ENCODE measurements around the gene TIAM2.
A peak's percentile ranks its signal among the peaks of the same experiment; 100 is the strongest.
"Not testable (repeated sequence)": the region's sequence is repeated elsewhere in the genome, so short reads cannot be mapped to it uniquely, and the experiment has no call there.

The TIAM2 gene

DNA sequence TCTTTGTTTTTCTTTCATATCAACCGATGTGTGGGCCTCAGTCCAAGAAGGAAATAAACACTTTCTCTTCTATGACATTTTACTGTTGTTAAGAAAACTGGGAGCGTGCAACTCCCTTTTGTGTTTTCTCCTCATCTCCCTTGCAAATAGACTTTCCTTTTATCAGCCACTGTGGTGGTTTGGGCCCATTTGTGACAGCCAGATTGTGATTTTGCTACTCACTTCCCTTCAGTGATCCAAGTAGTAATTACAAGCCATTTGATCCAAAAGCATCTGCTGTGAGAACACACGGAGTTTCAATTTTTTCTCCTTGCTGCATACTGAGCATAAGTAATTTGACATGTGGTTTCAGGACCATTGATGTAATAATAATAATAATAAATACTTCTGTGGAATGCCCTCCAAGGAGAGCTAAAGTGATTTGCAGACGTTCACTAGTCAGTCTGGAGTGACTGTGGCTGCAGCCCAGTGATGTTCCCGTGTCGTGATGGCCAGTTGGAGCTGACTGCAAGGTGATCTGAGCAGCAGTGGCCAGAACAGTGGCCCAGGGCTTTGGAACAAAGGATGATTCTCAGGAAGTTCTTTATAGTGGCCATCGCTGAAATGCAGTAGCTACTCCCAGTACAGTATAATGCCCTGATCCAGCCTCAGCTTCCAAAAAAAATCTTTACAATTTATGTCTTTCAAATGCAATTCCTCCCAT, 176.8 kb downstream of the TIAM2 start:
- no peak for DNase-seq

DNA sequence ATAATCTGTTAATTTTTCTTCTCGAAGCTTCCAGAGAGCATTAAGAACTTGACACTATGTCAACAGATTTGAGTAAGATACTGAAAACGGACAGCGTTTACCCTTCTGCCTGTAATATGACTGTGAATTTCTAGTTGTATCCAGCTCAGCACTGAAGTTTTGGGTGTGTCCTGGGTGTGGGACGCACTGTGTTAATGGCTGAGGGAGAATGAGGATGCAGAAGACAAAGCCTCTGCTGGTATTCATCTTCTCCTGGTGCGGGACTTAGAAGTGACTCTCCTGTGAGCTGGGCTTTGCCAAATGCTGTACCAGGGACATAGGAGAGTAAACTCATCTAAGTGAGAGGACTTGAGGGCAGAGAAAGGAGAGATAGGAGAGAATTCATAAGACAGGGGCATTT, 178.4 kb downstream of the TIAM2 start:
- no peak for DNase-seq

DNA sequence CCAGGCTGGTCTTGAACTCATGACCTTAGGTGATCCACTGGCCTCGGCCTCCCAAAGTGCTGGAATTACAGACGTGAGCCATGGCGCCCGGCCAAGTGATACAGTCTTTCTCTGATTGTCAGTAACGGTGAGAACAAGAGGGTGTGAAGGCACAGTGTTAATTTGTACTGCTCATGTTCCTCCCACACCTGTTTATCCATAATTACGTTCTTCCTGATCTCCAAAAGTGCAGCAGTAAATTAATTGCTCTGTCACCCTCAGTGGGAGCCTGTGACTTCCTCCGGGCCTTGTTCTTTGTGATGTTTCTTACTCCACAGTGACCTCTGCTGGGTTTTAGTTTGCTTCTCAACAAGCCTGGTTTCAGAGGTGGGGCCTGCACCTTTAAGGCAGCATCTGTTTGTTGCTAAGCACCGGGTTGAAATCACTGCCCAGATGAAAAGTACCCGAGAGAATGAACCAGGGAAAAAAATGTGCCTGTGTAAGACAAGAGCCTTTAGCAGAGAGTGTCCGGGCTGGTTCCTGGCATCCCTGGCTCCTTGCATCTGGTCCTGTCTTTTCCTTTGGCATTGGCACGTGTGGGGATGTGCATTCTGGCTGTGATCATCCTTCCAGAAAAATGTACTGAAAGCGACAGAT, 179.6 kb downstream of the TIAM2 start:
- DNase-seq: peak; percentile 87

DNA sequence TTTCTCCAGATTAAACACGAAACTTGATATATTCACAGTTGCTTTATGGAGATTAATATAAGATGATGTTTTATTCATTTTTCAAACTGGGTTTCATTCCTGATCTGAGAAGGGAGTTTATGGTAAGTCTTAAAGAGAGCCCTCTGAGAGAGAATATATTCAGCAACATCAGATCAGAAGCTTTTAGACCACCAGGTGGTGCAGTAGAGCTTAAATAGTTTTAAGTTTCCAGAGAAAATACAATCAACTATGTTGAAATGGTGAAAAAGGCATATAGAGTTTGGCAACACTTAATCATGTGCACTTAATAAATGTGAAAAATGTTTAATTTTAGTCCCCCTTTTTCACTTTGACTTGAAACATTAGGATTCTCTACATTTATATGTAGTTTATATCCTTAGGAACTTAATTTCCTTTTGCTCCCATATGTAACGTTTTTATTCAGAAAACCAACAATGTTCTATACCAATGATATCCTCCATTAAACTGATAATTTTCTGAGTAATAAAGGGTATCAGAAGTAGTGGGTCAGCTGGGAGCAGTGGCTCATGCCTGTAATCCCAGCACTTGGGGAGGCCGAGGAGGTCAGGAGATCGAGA, 182.3 kb downstream of the TIAM2 start:
- DNase-seq: peak; percentile 79

- DNase-seq: no peak
Measured at GRCh38 chr6:155181498-155181897, 186.4 kb downstream of the TIAM2 start.

- no peak for DNase-seq
Measured at GRCh38 chr6:155182103-155182502, 187.0 kb downstream of the TIAM2 start.

GRCh38 chr6:155183095-155183494, 188.0 kb downstream of the TIAM2 start:
- no peak for DNase-seq

GRCh38 chr6:155185041-155185440, 189.9 kb downstream of the TIAM2 start:
- not testable (repeated sequence) for DNase-seq

- no peak for DNase-seq
Measured at GRCh38 chr6:155185544-155185943, 190.4 kb downstream of the TIAM2 start.

- no peak for DNase-seq
Measured at GRCh38 chr6:155186052-155186658, 191.0 kb downstream of the TIAM2 start.

GRCh38 chr6:155187106-155187505, 192.0 kb downstream of the TIAM2 start:
- no peak for DNase-seq

DNA sequence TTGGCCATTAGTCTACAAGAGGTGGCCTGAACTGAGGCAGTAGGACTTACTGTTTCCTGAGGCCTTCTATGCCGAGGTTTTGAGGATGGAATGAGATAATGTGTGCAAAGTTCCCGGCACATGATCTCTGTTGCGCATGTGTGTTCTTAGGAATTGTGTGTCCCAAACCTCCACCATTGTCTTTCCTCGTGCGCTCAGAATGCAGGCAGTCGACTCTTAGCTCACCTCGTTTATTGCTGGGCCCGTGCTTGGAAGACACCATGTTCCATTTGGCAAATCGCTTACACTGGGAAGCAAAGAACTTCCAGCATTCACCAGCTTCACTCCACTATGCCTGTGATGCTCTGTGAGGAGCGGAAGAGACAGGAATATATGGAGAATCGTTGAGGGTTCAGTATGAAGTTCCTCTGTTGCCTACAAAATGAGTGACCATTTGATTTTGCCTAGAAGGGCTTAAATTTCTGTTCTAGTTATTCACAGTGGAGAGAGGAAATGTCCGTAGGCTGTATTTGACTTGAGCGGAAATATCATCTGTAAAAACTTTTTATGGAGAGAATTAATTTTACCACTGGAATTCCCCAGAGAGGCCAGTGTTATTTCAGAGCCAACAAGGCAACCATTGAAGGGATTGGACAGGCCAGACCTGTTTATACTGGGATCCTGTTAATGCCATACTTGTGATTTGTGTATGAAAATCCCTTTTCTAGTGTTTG, 193.0 kb downstream of the TIAM2 start:
- no peak for DNase-seq

DNA sequence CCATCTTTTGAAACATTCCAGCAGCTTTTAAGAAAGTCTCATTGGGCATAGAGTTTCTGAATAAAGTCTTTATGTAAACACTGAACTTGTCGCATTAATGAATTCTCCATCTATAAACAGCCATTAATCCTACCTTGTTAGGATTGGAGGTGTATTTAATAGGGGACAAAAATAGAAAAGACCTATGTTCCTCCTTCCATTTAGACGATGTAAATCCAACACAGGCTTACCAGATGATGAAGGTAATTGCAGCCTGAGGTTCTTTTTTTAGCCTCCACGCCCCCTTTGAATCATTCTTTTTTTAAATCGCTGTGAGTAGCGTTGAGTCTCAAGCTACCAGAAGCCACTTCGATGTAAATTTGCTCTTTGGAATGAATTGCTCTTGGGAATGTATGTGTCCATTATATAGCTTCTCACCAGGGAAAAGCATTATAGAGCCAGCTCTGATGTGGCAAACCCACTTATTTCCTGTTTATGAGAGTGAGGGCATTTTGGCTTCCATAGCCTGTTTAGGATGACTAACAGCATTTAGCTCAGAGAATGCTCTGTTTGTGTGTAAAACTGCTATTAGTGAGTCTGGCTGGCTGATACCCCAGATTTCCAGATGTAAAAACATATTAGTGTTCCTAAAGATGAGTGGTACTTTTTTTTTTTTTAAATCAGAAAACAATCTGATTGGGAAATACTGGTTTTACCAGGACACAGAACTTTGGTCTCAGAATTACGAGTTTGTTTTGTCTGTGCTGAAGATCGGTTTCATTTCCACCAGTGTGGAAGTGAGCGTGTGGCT, 193.8 kb downstream of the TIAM2 start:
- no peak for DNase-seq

- DNase-seq: no peak
Measured at GRCh38 chr6:155190677-155191076, 195.6 kb downstream of the TIAM2 start.

- no peak for DNase-seq
Measured at GRCh38 chr6:155193526-155193925, 198.4 kb downstream of the TIAM2 start.

- no peak for DNase-seq
Measured at GRCh38 chr6:155194399-155194798, 199.3 kb downstream of the TIAM2 start.

- DNase-seq: no peak
Measured at GRCh38 chr6:155195903-155196302, 200.8 kb downstream of the TIAM2 start.

DNA sequence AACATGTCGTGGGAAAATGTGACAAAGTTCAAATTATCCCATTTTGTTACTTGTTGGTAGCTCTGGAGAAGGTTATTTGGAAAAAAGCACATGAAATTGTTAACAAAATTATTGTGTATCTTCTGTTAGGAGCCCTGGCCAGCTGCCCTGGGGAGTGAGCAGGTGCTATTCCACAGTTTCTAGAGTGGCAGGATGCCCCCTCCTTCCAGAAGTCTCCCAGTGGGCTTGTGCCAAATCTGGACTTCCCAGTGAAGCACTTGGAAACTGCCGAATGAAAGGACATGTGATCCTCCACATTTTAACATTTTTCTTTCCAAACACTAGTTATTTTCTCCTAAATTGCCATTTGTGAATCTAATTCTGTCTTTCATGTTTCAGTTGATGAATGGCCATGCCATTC, 201.8 kb downstream of the TIAM2 start:
- DNase-seq: no peak

GRCh38 chr6:155197932-155198331, 202.8 kb downstream of the TIAM2 start:
- no peak for DNase-seq

DNA sequence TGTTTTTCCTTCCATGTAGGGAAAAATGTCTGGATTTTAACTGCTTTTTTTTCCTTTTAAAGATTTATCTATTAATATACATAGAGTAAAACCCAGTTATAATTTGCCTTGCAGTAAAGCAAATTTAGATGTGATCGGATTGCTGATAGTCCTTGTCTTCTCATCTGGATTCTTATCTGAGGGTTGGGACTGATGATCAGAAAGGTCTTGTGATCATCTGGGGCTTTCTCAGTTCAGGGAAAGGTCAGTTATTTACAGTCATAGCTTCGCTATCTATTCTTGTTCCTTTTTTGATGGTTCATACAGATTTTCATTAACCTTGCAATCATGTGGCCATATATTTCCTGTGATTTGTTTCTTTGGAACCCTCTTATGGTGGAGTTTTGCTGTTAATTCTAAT, 204.9 kb downstream of the TIAM2 start:
- DNase-seq: no peak

DNA sequence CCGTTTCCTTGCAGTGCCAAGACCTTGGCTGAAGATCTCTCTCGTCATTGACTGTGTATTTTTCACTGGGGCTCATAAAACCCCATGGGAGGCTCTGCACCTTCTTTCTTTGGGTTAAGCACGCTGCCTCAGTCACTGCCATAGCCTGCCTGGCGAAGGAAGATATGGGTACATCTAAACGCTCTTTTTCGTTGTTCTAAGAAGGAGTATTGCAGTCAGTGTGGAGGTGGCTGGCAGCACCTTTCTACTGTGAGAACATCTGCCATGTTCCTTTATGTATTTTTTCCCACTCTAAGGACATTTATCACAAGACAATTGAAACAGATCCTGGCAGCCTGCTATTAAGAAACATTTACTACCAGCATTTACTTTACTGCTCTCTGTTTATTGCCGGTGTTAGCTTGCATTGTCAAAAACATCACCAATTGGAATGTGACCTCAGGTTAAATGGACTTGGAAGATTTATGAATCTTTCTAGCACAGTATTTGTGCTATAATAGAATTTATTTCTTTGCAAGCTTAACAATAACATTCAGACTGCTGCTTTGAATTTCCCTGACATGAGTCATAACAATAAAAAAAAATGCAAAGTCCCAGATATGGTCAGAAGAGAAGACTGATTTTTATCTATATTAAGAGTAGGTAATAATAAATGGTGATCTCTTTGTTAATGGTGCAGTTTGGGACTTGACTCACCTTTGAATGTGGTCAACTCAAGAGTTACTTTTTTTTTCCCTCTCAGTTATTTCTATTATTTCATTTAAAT, 206.5 kb downstream of the TIAM2 start:
- no peak for DNase-seq

DNA sequence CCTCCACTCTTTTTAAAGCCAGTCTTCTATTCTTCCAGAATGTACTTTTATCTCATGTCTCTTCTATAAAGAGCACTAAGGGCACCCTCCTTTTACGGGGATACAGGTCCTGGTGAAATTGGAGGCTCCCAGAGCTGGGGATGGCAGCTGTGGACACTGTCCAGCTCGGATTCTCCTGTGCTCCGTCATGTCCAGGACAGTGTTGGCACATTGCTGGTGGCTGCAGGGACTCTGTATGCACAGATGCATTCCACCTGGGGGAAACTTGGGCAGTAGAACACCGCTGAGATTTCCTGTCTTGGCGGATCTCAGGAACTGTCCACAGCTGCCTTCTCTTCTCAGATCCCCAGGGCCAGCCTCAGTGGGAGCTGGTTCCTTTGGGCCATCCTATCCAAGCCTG, 212.1 kb downstream of the TIAM2 start:
- no peak for DNase-seq
